Upper lobe of left lung (tissue), 6 donors: ENCODE measurements around the gene CTTNBP2. TPM values are rescaled to one million over a fixed set of nuclear protein-coding genes. Genes with fewer than 3 reads are reported as not detected.

ENCODE experiments used
- ATAC-seq, 2 donors: fragments of 200-7000 bp; cut with Tn5 transposase; one replicate each; pipeline ENCODE4 v1.9.1; 2022; ENCODE audit warnings: mild to moderate bottlenecking in 2 of 2, moderate library complexity in 2 of 2; ENCODE audit not compliant: low FRiP score in 2 of 2
- DNase-seq, 2 donors: peaks; one replicate each; pipeline ENCODE4 v3.0.0-alpha.2; 2019 to 2020
- H3K27ac ChIP-seq, 4 donors: fragments of 200-600 bp; sonication (generic); one replicate each; pipeline ENCODE4 v1.5.1; 2016 to 2019
- H3K27me3 ChIP-seq, 4 donors: fragments of 200-600 bp; sonication (generic); one replicate each; pipeline ENCODE4 v1.5.1; 2017 to 2019
- H3K36me3 ChIP-seq, 4 donors: fragments of 200-600 bp; sonication (generic); one replicate each; pipeline ENCODE4 v1.5.1; 2016 to 2019
- H3K4me1 ChIP-seq, 4 donors: fragments of 200-600 bp; sonication (generic); one replicate each; pipeline ENCODE4 v1.5.1; 2018 to 2019
- H3K4me3 ChIP-seq, 4 donors: fragments of 200-600 bp; sonication (generic); one replicate each; pipeline ENCODE4 v1.5.1; 2017 to 2019; ENCODE audit warnings: mild to moderate bottlenecking in 2 of 4, moderate library complexity in 1 of 4
- H3K9me3 ChIP-seq, 4 donors: fragments of 200-600 bp; sonication (generic); one replicate each; pipeline ENCODE4 v1.5.1; 2018 to 2019
- EP300 ChIP-seq, 4 donors: sonication (generic); formaldehyde crosslinking; IDR thresholded peaks; one replicate each; pipeline ENCODE4 v1.5.1; 2017; ENCODE audit warnings: antibody characterized with exemption in 4 of 4, control low read depth in 2 of 4
- POLR2A ChIP-seq, 4 donors: fragments of 450-650 bp; IDR thresholded peaks; one replicate each; pipeline ENCODE4 v1.5.1; 2016 to 2017; ENCODE audit warnings: antibody characterized with exemption in 4 of 4, mild to moderate bottlenecking in 2 of 4
- POLR2AphosphoS5 ChIP-seq, 2 donors: sonication (generic); formaldehyde crosslinking; IDR thresholded peaks; one replicate each; pipeline ENCODE4 v1.5.1; 2017; ENCODE audit warnings: antibody characterized with exemption in 2 of 2
- WGBS, 2 donors: methylation state at CpG; one replicate each; pipeline ENCODE4 v1.1.5; 2017 to 2018; 5-methylcytosine and 5-hydroxymethylcytosine counted together
- total RNA-seq, 6 donors: library from RNA; depleted of rRNA in 4 of 6; stranded (reverse); fragments of >200 nt in 4 of 6; gene quantifications; one replicate each; pipeline versions ENCODE4 v1.1.0 to v1.2.1, GENCODE V29; 2016 to 2021
- TF ChIP-seq, protein P1 (sequence below), 6 experiments: fragments of 450-650 bp in 4 of 6; fragments of 200-600 bp in 2 of 6; sonication (generic) in 2 of 6; IDR thresholded peaks; one replicate each; pipeline ENCODE4 v1.5.1; 2016 to 2019; ENCODE audit warnings: antibody characterized with exemption in 6 of 6
- donor health status: DM: no; HTN: no; CAD: no; lungs with moderate emphysema.
- donor health status: DM: no; HTN: yes; CAD: no; lungs with severe emphysema.

CTTNBP2 gene
- total RNA-seq, 6 donors from 2014 or later, result 3.3 to 7.0 (median 5.1) TPM

GRCh38 chr7:117781707-117782106 is 91.5 kb downstream of the CTTNBP2 start:
- H3K27ac ChIP-seq, result no peak overlapping the region
- no peak overlapping the region for H3K4me3 ChIP-seq
- no peaks in the 10 kb centered on the region for H3K4me1 ChIP-seq
- no peaks in the 10 kb centered on the region for H3K27me3 ChIP-seq
- TF ChIP-seq EP300 (IDR thresholded peaks at IDR 0.05) (no peak), POLR2A (IDR thresholded peaks at IDR 0.05) (no peak), POLR2AphosphoS5 (IDR thresholded peaks at IDR 0.05) (no peak)
- TF ChIP-seq, protein P1, sequence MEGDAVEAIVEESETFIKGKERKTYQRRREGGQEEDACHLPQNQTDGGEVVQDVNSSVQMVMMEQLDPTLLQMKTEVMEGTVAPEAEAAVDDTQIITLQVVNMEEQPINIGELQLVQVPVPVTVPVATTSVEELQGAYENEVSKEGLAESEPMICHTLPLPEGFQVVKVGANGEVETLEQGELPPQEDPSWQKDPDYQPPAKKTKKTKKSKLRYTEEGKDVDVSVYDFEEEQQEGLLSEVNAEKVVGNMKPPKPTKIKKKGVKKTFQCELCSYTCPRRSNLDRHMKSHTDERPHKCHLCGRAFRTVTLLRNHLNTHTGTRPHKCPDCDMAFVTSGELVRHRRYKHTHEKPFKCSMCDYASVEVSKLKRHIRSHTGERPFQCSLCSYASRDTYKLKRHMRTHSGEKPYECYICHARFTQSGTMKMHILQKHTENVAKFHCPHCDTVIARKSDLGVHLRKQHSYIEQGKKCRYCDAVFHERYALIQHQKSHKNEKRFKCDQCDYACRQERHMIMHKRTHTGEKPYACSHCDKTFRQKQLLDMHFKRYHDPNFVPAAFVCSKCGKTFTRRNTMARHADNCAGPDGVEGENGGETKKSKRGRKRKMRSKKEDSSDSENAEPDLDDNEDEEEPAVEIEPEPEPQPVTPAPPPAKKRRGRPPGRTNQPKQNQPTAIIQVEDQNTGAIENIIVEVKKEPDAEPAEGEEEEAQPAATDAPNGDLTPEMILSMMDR (IDR thresholded peaks at IDR 0.05), result no peak
- DNase-seq (no peak), ATAC-seq (no peak)
- H3K9me3 ChIP-seq, result no peaks in the 10 kb centered on the region
- WGBS, 2 donors, result 84 to 100% methylated on average over 2 of the region's 2 CpGs
- no peaks in the 10 kb centered on the region for H3K36me3 ChIP-seq

GRCh38 chr7:117780832-117781231 is 92.4 kb downstream of the CTTNBP2 start:
- TF ChIP-seq, protein P1 (IDR thresholded peaks at IDR 0.05), result no peak
- no peak for TF ChIP-seq POLR2A (IDR thresholded peaks at IDR 0.05)
- no peak for TF ChIP-seq EP300 (IDR thresholded peaks at IDR 0.05)
- no peak for TF ChIP-seq POLR2AphosphoS5 (IDR thresholded peaks at IDR 0.05)
- Histone ChIP-seq H3K27ac (no peak overlapping the region), H3K4me1 (no peaks in the 10 kb centered on the region), H3K27me3 (no peaks in the 10 kb centered on the region), H3K36me3 (no peaks in the 10 kb centered on the region), H3K9me3 (no peaks in the 10 kb centered on the region), H3K4me3 (no peak overlapping the region)
- ATAC-seq (no peak), DNase-seq (no peak)
- 65 to 70% methylated on average over 2 of the region's 2 CpGs for WGBS, 2 donors

DNA sequence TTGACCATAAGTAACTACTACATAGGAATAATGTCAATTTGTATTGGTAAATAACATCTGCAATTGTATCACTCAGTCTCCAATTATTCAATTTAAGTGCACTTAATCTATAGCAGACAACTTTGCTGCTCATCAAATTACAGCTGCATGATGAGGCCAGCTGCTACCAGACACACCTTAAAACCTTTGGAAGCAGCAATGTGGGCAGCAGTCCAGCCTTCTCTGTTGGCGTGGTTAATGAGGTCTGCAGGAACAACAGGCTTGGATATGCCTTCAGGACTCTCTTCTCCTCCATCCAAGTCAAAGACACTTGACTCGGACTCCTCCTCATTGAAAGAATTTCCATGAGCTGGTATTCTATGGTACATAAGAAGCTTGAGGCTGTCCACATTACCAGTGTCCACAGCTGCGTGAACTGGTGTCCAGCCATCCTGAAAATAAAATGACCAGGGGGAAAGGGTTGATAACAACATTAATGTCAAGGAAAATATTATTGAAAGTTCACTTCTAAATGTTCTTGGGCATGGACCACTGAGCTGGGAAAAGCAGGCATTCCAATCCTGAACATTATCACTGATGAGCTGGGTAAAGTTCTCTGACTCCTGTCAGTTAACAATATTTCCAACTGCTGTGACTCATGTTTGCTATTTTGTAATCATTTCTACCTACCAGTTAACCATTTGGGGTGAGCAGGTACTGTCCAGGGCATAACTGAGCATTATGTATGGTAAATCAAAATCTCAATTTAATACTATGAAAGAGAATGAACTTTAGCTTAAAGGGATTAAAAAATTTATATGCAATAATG is 95.7 kb downstream of the CTTNBP2 start:
- no peaks in the 10 kb centered on the region for H3K4me1 ChIP-seq
- TF ChIP-seq, protein P1 (IDR thresholded peaks at IDR 0.05), result no peak
- TF ChIP-seq POLR2AphosphoS5 (IDR thresholded peaks at IDR 0.05) (no peak), EP300 (IDR thresholded peaks at IDR 0.05) (no peak), POLR2A (IDR thresholded peaks at IDR 0.05) (no peak)
- no peaks in the 10 kb centered on the region for H3K36me3 ChIP-seq
- no peak overlapping the region for H3K4me3 ChIP-seq
- DNase-seq (no peak), ATAC-seq (no peak)
- H3K27me3 ChIP-seq, result no peaks in the 10 kb centered on the region
- 85 to 86% methylated on average over 3 of the region's 3 CpGs for WGBS, 2 donors
- H3K27ac ChIP-seq, result no peak overlapping the region
- H3K9me3 ChIP-seq, result no peaks in the 10 kb centered on the region

GRCh38 chr7:117776224-117776623 is 97.0 kb downstream of the CTTNBP2 start:
- TF ChIP-seq POLR2A (IDR thresholded peaks at IDR 0.05) (no peak), EP300 (IDR thresholded peaks at IDR 0.05) (no peak), POLR2AphosphoS5 (IDR thresholded peaks at IDR 0.05) (no peak)
- TF ChIP-seq, protein P1 (IDR thresholded peaks at IDR 0.05), result no peak
- Histone ChIP-seq H3K36me3 (no peaks in the 10 kb centered on the region), H3K4me3 (no peak overlapping the region), H3K27ac (no peak overlapping the region), H3K9me3 (no peaks in the 10 kb centered on the region), H3K4me1 (no peaks in the 10 kb centered on the region), H3K27me3 (no peaks in the 10 kb centered on the region)
- ATAC-seq (no peak), DNase-seq (no peak)

- WGBS, 2 donors, result 49 to 52% methylated on average over 2 of the region's 2 CpGs
- no peaks in the 10 kb centered on the region for H3K4me1 ChIP-seq
- TF ChIP-seq EP300 (IDR thresholded peaks at IDR 0.05) (no peak), POLR2A (IDR thresholded peaks at IDR 0.05) (no peak), POLR2AphosphoS5 (IDR thresholded peaks at IDR 0.05) (no peak)
- TF ChIP-seq, protein P1 (IDR thresholded peaks at IDR 0.05), result no peak
- no peak for DNase-seq
- no peak overlapping the region for H3K27ac ChIP-seq
- H3K36me3 ChIP-seq, result no peaks in the 10 kb centered on the region
- no peak overlapping the region for H3K4me3 ChIP-seq
- ATAC-seq, result no peak
- H3K27me3 ChIP-seq, result no peaks in the 10 kb centered on the region
- H3K9me3 ChIP-seq, result no peaks in the 10 kb centered on the region
Measured at GRCh38 chr7:117775801-117776200, 97.4 kb downstream of the CTTNBP2 start.
